Activated gamma-delta T cell treated with Interleukin-2 at 50 U/mL for 16 hours (primary cell): ENCODE measurements around the gene VWF.

Source experiments
- DNase-seq: peaks from one replicate; pipeline ENCODE4 v3.0.0-alpha.2; 2020

The VWF gene

GRCh38 chr12:5973461-5974115 lies 150.9 kb downstream of the VWF start:
- DNase-seq: no peak

- DNase-seq: no peak
Observed at GRCh38 chr12:5972387-5972786, 152.1 kb downstream of the VWF start.

- no peak for DNase-seq
Observed at GRCh38 chr12:5971194-5971850, 153.1 kb downstream of the VWF start.

GRCh38 chr12:5969974-5970690 lies 154.3 kb downstream of the VWF start:
- no peak for DNase-seq

- DNase-seq: no peak
Observed at GRCh38 chr12:5969156-5969973, 155.1 kb downstream of the VWF start.

- DNase-seq: no peak
Observed at GRCh38 chr12:5967645-5968415, 156.6 kb downstream of the VWF start.

GRCh38 chr12:5966486-5967095 lies 157.9 kb downstream of the VWF start:
- no peak for DNase-seq

- peak; percentile 26 for DNase-seq
Observed at GRCh38 chr12:5965950-5966383, 158.5 kb downstream of the VWF start.

GRCh38 chr12:5964913-5965900 lies 159.3 kb downstream of the VWF start:
- DNase-seq: no peak

- no peak for DNase-seq
Observed at GRCh38 chr12:5963515-5963914, 161.0 kb downstream of the VWF start.

- no peak for DNase-seq
Observed at GRCh38 chr12:5960783-5961182, 163.7 kb downstream of the VWF start.

GRCh38 chr12:5956987-5957386 lies 167.5 kb downstream of the VWF start:
- no peak for DNase-seq

GRCh38 chr12:5954661-5955060 lies 169.8 kb downstream of the VWF start:
- no peak for DNase-seq

- no peak for DNase-seq
Observed at GRCh38 chr12:5953835-5954586, 170.5 kb downstream of the VWF start.

- DNase-seq: no peak
Observed at GRCh38 chr12:5952031-5952430, 172.4 kb downstream of the VWF start.

- no peak for DNase-seq
Observed at GRCh38 chr12:5948696-5949095, 175.8 kb downstream of the VWF start.

- DNase-seq: no peak
Observed at GRCh38 chr12:5947006-5947405, 177.5 kb downstream of the VWF start.

- DNase-seq: no peak
Observed at GRCh38 chr12:5946388-5946787, 178.1 kb downstream of the VWF start.

- no peak for DNase-seq
Observed at GRCh38 chr12:5945071-5946008, 179.1 kb downstream of the VWF start, which contains the start of gene ANO2. Gene ANO2 (minus strand): TSS chr12:5945259. CDS start chr12:5945217, 42 bp downstream.
